Non-pigmented ciliary epithelial cell (primary cell): ENCODE data around the gene MAST2.
"Not testable (repeated sequence)": the region's sequence is repeated elsewhere in the genome, so short reads cannot be mapped to it uniquely, and the experiment has no call there.

Experiments used
- DNase-seq: peaks from one replicate; pipeline ENCODE4 v3.0.0-alpha.2; 2010; ENCODE audit warnings: low read depth

The MAST2 gene

DNA sequence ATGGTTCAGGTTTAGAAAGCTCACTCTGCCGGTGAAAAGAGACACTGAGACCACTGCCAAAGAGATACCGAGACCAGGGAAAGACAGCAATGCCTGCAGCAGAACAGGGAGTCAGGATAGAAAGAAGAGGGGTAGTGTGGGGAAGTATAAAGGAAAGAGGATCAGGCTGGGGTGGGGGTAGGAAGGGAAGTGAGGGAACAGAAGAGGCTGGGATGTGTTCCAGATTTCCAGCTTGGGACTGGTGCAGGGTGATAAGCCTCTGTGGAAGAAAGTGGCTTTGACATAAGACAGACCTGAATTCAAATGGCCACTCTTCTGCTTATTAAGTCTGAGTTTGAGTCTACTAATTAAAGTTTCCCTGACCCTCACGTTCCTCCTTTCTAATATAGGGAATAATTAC is 223.1 kb downstream of the MAST2 start:
- DNase-seq: no peak

DNA sequence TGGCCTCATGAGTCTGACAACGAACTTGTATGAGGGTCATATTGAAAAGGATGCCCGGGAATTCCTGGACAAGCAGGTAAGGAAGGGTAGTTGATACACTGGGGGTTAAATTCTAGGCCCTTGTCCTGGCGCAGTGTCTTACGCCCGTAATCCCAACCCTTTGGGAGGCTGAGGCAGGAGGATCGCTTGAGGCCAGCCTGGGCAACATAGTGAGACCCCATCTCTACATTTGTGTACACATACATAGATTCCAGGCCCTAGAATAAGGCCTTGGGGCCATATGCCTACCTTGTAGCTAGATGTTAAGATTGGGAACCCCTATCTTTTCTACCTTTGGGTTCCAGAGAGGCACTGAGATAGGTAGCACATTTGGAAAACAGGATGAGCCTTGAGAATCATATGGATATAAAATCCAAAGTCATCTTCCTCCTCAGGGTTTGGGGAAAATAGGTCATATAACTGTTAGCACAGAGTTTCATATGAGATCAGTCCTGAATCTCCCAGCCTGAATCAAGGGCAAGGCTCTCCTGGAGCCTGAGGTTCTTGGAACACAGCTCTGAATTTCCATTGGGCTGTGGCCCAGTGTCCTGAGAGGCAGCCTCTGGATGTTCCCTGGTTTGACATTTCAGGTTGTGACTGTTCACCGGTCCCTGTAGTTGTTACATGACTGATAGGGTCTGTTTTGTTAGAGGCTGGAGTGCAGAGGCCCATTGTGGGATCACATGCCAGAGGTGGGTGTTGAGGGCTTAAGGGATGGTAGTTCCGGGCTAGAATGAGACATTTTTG is 224.6 kb downstream of the MAST2 start:
- DNase-seq: no peak

DNA sequence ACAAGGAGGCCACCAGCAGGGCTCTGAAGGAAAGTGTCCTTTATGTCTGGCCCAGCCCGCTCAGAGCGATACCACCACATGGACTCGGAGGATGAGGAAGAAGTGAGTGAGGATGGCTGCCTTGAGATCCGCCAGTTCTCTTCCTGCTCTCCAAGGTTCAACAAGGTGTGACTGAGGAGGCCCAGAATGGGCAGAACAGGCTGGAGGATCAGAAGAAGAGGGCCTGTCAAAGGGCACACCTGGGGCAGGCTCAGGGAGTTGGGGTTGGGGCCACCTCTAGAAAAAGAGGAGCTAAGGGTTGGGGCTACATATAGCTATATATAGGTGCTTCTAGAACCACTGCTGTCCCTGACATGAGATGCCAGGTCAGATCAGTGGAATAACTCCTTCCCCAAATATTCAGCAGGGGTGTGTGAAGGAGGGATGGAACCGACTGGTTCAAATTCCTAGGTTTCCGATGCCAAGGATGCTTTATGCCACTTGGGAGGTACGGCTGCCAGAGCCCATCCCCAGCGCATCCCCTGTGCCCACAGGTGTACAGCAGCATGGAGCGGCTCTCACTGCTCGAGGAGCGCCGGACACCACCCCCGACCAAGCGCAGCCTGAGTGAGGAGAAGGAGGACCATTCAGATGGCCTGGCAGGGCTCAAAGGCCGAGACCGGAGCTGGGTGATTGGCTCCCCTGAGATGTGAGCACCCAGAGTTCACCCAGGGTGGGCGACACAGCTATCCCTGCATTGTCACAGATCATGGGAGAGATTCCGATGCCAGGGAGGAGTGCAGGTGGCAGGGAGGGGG is 226.9 kb downstream of the MAST2 start:
- no peak for DNase-seq

DNA sequence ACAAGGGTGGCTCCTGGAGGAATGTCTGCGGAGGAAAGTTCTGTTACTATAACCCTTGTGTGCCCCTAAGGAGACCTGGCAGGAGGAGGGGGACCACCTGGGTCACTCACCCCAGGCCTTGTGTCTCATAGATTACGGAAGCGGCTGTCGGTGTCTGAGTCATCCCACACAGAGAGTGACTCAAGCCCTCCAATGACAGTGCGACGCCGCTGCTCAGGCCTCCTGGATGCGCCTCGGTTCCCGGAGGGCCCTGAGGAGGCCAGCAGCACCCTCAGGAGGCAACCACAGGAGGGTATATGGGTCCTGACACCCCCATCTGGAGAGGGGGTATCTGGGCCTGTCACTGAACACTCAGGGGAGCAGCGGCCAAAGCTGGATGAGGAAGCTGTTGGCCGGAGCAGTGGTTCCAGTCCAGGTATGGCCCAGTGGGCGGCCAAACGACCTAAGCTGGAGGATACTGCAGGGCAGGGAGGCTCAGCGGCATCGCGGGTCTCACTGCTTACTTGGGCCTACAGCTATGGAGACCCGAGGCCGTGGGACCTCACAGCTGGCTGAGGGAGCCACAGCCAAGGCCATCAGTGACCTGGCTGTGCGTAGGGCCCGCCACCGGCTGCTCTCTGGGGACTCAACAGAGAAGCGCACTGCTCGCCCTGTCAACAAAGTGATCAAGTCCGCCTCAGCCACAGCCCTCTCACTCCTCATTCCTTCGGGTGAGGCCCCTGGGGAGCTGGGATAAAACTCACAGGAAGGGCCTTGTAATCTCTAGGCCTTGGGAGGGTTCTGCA is 227.7 kb downstream of the MAST2 start:
- DNase-seq: no peak

DNA sequence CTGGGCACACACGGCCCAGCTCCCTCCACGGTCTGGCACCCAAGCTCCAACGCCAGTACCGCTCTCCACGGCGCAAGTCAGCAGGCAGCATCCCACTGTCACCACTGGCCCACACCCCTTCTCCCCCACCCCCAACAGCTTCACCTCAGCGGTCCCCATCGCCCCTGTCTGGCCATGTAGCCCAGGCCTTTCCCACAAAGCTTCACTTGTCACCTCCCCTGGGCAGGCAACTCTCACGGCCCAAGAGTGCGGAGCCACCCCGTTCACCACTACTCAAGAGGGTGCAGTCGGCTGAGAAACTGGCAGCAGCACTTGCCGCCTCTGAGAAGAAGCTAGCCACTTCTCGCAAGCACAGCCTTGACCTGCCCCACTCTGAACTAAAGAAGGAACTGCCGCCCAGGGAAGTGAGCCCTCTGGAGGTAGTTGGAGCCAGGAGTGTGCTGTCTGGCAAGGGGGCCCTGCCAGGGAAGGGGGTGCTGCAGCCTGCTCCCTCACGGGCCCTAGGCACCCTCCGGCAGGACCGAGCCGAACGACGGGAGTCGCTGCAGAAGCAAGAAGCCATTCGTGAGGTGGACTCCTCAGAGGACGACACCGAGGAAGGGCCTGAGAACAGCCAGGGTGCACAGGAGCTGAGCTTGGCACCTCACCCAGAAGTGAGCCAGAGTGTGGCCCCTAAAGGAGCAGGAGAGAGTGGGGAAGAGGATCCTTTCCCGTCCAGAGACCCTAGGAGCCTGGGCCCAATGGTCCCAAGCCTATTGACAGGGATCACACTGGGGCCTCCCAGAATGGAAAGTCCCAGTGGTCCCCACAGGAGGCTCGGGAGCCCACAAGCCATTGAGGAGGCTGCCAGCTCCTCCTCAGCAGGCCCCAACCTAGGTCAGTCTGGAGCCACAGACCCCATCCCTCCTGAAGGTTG is 231.4 kb downstream of the MAST2 start:
- no peak for DNase-seq

DNA sequence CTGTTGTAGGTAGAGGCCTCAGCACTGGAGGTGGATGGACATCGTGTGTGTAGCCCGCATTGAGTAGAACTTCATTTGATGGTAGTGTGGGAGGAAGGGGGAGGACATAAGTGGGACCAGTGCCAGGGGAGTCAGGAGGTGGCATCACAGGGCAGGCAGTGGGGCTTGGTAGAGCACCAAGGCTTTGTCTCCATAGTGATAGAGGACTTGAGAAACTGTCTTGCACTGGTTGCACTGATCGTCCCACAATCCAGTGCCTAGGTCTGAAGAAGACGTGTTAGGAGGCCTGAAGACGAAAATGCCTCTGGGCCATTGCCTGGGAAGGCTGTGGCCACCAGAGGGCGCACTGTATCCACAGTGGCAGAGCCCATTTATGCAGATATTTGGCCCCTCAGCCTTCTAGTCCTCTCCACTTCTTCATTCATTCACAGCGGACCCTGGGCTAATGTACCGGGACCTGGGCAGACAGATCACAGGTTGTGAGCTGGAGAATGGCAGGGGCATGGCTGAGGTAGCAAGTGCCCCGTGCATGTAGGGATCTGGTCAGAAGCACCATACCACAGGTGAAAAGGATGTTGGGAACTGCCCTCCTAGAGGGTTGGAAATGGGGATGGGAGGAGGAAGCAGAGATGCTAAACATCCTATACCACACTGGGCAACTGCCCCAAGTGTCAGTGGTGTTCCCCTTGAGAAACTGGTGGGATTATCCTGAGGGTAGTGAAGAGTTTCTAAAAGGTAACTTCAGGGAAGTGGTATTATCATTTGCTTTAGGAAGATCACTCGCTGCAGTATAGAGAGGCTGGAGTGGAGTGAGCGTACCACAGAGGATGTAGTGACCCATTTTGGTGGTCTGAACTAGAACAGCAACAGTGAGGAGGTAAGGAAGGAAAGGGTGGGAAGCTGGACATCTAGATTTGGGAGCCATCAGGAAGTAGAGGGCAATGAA is 233.8 kb downstream of the MAST2 start:
- DNase-seq: peak; percentile 24

DNA sequence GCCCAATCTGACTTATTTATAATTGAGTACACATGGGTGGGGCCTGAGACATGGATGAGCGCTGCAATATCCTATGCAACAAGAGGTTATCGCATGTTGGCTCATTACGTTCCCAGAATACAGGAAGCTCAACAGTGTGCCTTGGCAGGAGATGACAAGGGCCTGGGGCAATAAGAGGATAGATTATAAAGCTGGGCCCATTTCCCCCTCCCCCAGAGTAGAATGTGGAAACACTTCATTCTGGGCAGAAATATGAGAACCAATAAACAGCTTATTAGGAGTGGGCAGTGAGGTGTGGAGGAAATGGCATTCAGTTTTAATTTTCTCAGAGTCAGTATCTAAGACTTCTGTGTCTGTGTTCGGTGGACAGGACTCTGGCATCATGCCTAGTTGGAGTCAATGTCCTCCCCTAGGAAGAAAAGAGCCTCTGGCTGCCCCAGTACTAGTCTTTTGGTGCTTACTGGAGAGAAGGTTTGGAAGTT is 236.2 kb downstream of the MAST2 start:
- no peak for DNase-seq

DNA sequence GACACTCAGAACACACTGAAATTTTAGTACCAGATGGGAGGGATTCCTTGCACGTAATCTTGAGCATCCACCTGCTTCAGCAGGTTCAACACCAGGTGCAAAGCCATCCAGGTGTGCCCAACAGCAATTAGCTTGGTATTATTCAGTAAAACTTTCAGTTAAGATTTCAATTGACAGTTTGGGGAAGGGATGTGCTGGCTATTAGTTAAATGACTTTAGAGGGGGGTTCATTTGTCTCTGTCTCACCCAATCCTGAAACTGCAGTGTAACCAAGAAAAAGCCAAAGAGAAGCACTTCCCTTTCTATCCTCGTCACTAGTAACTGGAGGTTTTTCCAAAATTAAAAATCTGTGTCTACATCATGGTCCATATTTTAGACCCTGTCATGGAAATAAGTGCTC is 238.1 kb downstream of the MAST2 start:
- DNase-seq: no peak

DNA sequence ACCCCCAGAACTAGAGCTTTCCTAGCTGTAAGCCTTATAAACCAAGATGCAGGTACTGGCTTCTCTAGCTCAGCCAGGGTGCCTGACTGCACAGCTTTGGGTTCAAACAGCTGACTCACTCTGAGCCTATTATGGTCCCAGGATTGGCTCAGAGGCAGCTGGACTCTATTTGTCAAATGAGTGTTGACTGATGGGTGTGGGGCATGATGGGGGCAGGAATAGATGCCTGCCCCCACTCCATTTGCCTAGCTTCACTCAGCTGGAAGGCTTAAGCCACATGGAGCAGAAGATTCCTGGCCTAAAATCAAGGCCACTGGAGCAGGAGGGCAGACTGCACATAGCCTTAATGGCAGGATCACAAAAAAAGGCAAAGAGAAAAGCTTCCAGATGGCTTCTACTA is 238.6 kb downstream of the MAST2 start:
- DNase-seq: no peak

DNA sequence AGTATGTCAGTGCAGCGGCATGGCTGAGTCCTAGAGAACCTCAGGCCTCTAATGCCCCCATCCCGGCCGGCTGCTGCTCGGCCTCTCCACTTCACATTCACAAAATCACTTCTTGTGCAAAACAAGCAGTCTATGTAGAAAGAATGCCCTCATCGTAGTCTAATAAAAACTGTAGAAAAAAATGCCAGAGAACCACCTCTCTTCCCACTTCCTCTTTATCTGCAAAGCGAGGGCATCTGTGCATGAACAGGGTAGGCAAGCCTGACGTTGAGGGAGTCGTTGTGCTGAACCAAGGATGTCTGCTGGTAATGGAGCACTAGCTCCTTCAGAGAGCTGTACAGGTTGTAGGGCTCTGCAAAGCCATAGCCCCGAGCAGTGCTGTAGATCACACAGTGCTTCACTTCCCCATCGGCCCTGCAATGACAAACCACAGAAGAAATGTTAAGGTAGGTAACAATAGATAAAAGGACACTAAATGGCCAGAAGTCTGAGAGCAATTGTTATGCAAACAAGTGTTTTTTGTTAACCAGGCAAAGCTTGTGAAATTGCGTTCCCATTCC is 240.1 kb downstream of the MAST2 start:
- no peak for DNase-seq

DNA sequence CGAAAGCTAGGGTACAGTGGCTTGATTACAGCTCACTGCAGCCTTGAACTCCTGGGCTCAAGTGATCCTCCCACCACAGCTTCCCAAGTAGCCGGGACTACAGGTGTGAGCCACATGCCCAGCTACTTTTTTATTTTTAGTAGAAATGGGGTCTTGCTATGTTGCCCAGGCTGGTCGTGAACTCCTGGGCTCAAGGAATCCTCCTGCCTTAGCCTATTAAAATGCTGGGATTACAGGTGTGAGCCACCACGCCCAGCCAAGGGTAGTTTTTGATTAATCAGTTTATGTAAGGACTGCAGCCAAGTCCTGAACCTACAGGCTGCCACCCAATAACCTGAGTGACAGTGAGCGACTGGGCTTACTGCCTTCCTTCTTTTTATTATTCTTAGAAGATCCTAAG is 240.7 kb downstream of the MAST2 start:
- DNase-seq: no peak

DNA sequence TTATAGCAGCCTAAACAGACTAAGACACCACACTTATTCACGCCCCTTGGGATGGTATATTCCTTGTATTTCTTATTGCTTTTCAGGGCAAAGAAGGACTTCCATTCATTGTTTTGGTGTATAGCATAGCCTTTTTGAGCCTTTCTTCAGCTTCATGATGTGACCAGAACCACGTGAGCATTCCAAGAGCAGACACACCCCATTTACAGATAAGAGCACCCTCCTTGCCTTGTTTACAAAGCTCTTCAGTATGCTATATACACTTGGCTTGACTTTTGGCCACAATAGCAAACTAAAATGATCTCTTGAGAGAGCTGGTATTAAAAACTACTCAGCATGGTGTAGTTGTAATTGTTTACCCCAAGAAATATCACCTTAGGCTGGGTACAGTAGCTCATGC is 250.3 kb downstream of the MAST2 start:
- no peak for DNase-seq

DNA sequence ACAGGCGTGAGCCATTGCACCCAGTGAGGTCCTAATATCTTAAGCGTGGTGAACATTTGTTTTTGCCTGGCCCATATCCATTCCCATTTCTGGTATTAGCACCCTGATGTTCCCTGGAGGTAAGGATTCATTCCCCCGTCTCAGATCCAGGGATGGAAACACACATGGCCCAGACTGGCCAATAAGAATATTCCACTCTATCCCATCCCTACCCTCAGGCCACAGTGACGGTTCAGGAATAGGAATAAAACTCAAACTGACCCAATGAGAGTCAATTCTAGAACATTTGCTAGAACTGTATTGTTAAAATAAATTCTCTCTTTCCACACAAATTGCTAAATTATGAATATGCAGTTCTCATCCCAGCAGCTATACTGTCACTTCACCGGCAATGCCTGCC is 252.9 kb downstream of the MAST2 start:
- DNase-seq: no peak

DNA sequence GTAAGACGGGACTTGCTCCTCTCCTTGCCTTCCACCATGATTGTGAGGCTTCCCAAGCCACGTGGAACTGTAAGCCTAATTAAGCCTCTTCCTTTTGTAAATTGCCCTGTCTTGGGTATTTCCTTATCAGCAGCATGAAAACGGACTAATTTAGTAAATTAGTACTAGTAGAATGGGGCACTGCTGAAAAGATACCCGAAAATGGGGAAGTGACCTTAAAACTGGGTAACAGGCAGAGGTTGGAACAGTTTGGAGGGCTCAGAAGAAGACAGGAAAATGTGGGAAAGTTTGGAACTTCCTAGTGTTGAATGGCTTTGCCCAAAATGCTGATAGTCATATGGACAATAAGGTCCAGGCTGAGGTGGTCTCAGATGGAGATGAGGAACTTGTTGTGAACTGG is 253.8 kb downstream of the MAST2 start:
- not testable (repeated sequence) for DNase-seq

DNA sequence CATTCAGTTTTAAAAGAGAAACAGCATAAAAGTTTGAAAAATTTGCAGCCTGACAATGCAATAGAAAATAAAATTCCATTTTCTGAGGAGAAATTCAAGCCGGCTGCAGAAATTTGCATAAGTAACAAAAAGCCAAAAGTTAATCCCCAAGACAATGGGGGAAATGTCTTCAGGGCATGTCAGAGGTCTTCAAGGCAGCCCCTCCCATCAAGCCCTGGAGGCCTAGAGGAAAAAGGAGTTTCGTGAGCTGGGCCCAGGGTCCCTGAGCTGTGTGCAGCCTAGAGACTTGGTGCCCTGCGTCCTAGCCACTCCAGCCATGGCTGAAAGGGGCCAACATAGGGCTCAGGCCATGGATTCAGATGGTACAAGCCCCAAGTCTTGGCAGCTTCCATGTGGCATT is 254.4 kb downstream of the MAST2 start:
- no peak for DNase-seq

DNA sequence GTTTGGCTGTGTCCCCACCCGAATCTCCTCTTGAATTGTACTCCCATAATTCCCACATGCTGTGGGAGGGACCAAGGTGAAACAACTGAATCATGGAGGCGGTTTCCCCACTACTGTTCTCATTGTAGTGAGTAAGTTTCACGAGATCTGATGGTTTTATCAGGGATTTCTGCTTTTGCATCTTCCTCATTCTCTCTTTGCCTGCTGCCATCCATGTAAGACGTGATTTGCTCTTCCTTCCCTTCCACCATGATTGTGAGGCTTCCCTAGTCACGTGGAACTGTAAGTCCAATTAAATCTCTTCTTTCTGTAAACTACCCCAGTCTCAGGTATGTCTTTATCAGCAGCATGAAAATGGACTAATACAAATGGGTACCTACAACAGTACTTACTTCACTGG is 255.5 kb downstream of the MAST2 start:
- no peak for DNase-seq

DNA sequence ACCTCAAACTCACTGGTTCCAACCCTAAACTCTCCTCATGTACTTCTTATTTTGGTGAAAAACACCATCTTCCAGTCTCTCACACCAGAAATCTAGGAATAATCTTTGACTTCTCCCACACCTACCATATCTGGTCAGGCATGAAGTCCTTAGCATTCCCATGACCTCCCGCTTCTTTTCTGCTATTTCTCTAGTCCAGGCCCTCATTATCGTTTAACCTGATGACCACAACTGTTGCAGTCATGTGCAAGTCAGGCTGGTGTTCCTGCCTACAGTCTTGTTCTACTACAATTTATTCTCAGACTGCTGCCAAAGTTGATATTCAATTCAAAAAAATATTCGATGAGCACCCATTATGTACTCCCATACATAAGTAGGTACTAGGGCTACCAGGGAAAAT is 257.7 kb downstream of the MAST2 start:
- no peak for DNase-seq

DNA sequence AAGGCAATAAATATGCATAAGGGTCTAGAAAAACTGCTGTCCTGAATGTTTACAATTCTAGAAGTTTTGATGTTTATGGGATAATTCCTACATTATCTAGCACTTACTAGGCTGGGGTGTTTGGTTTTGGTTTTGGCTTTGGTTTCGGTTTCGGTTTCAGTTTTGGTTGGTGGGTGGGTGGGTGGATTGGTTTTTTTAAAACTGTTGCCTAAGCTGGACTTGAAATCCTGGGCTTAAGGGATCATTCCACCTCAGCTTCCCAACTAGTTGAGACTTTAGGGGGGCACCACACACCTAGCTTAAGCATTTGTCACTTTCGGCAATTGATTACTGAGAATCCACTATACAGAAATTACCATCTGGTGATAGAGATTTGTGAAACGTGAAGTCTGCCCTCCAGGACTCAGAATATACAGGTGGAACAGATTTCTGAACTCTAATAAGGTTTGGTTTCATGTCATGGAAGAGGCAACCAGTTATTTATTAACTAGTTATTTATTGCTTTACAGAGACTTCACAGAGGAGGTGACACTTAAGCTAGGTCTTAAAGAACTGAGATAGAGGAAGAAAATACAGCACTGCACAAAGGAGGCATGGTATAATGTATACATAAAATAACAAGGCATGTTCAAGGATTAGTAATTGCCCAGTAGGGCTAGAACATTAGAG is 259.4 kb downstream of the MAST2 start:
- no peak for DNase-seq

DNA sequence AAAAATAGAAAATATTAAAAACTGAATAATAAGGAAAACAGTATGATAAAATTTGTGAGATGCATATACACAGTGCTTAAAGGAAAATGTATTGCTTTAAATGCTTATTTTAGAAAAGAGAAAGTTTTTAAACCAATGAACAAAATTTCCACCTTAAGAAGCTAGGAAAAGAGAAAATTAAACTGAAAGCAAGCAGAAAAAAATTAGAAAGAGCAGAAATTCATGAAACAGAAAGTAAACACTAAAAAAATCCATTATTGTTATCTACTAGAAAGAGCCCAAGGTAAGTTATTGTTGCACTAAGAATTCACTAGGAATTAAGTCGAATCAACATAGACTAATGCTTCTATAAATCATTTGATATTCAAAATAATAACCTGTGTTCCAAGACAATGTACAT is 261.3 kb downstream of the MAST2 start:
- no peak for DNase-seq

DNA sequence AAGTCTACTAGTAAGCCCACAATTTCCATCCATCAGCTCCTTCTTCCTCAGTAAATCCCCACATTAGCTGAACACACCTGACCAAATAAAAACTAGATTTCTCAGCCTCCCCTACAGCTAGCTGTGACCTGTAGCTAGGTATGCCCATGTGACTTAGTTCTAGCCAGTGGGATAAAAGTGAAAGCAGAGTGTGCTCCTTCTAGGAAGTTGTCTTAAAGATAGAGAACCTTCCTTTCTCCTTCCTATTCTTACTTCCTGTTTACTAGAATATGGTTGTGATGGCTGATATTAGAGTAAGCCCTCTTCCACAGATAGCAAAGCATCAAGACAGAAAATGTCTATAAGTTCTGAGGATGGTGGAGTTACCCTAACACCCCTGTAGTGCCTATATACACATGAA is 262.0 kb downstream of the MAST2 start:
- DNase-seq: no peak
